Natural killer cell (primary cell): ENCODE measurements around the gene WBP2. TPM values are rescaled to one million over a fixed set of nuclear protein-coding genes. Genes with fewer than 3 reads are reported as not detected.

ENCODE experiments used
- ATAC-seq, 3 donors: fragments of 150-1000 bp in 2 of 3; fragments of 200-7000 bp in 1 of 3; cut with Tn5 transposase; 1 replicate in 1 of 3; 2 replicates in 2 of 3; pipeline ENCODE4 v1.10.0; 2021; ENCODE audit warnings: mild to moderate bottlenecking in 2 of 3, moderate library complexity in 2 of 3
- DNase-seq, 2 donors: peaks; one replicate each; pipeline versions ENCODE4 v3.0.0 to v3.0.0-alpha.2; 2013 to 2021; ENCODE audit warnings: mixed read lengths in 1 of 2
- H3K27ac ChIP-seq: one replicate; pipeline ENCODE4 v1.5.1; 2013; ENCODE audit warnings: mild to moderate bottlenecking, low read length
- H3K27me3 ChIP-seq: one replicate; pipeline ENCODE4 v1.6.1; 2013; ENCODE audit warnings: low read length; ENCODE audit not compliant: control insufficient read depth, insufficient read depth
- H3K36me3 ChIP-seq: one replicate; pipeline ENCODE4 v1.6.1; 2013; ENCODE audit warnings: low read length; ENCODE audit not compliant: control insufficient read depth, insufficient read depth
- H3K4me1 ChIP-seq: one replicate; pipeline ENCODE4 v1.6.1; 2013; ENCODE audit warnings: low read length; ENCODE audit not compliant: control insufficient read depth, insufficient read depth
- H3K4me3 ChIP-seq: one replicate; pipeline ENCODE4 v1.5.1; 2013; ENCODE audit warnings: low read length
- H3K9me3 ChIP-seq: one replicate; pipeline ENCODE4 v1.6.1; 2013; ENCODE audit warnings: low read length; ENCODE audit not compliant: control insufficient read depth, insufficient read depth
- H3K27ac Mint-ChIP-seq, 2 donors: one replicate each; pipeline ENCODE4 v1.8.0; 2022; ENCODE audit warnings: mild to moderate bottlenecking in 2 of 2, mixed read lengths in 2 of 2, moderate library complexity in 1 of 2
- H3K27me3 Mint-ChIP-seq, 2 donors: one replicate each; pipeline ENCODE4 v1.8.0; 2022; ENCODE audit warnings: low read depth in 2 of 2, mixed read lengths in 2 of 2
- H3K36me3 Mint-ChIP-seq: one replicate; pipeline ENCODE4 v1.8.0; 2022; ENCODE audit warnings: mixed read lengths
- H3K4me1 Mint-ChIP-seq, 2 donors: one replicate each; pipeline ENCODE4 v1.8.0; 2022; ENCODE audit warnings: mixed read lengths in 2 of 2
- H3K4me3 Mint-ChIP-seq: one replicate; pipeline ENCODE4 v1.8.0; 2022; ENCODE audit warnings: mild to moderate bottlenecking, moderate library complexity, mixed read lengths
- H3K9me3 Mint-ChIP-seq, 2 donors: one replicate each; pipeline ENCODE4 v1.8.0; 2022; ENCODE audit warnings: mixed read lengths in 2 of 2
- WGBS: methylation state at CpG from one replicate; pipeline ENCODE4 v1.1.7; 2013; ENCODE audit warnings: missing lambda C conversion rate; ENCODE audit not compliant: insufficient coverage; 5-methylcytosine and 5-hydroxymethylcytosine counted together
- intact Hi-C: fragments of 100-400 bp; cut with micrococcal nuclease; formaldehyde crosslinking; loops from one replicate; pipeline ENCODE4 v1.14.2; 2022
- total RNA-seq, 4 donors: library from RNA; stranded (reverse); fragments of 120-200 nt in 1 of 4; gene quantifications; one replicate each; pipeline versions ENCODE4 v1.2.3 to v1.2.4, GENCODE V29; 2013 to 2022
- TF ChIP-seq, protein P1 (sequence below): fragments of 200-600 bp; IDR thresholded peaks from one replicate; pipeline ENCODE4 v1.8.0; 2022; ENCODE audit warnings: antibody characterized with exemption

WBP2 gene
- total RNA-seq, 3 donors from 2014 or later (not counting 1 experiment from before 2014, with no cell fraction given), result 81.1 to 106 (median 95.2) TPM

GRCh38 chr17:75809631-75810111, 45.5 kb downstream of the WBP2 start:
- H3K4me3 Mint-ChIP-seq, result no peak overlapping the region
- H3K27me3 Mint-ChIP-seq, result no peaks in the 10 kb centered on the region
- H3K27ac ChIP-seq, result no peak overlapping the region

DNA sequence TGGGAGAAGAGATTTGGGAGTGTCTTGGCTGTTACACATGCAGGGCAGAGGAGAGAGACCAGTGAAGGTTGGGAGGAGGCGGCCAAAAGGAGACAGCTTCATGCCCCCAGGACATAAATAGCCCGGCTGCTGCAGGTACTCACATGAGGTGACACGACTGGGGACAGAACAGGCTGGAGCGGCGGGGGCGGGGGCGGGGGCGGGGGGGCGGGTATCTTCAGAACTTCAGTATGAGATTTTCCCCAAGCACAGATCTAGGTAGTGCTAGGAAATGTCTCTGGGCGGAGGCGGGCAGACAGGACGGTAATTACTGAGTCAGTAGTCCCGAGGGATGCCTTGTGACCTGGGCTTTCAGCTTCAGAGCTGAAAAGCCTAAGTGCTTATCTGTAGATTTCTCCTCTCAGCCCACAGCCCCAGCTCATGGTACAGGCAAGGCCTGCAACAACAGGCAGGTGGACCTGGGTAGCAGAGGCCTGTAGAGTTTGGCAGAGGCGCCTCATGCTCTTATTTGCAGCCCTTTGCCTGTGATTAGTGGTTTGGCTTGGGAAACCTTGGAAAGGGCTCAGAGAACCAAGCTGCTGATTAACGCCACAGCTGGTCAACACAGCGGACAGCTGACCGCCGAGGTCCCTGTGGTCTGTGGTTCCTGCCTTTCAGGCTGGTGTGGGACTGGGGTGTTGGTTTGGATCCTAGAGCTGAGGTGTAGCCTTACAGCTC, 46.1 kb downstream of the WBP2 start:
- ATAC-seq (no peak), DNase-seq (no peak)
- H3K4me3 ChIP-seq, result no peak overlapping the region
- intact Hi-C loops, result no loop called here
- no peak overlapping the region for H3K4me3 Mint-ChIP-seq
- no peaks in the 10 kb centered on the region for H3K4me1 ChIP-seq
- no peak overlapping the region for H3K27ac ChIP-seq
- TF ChIP-seq, protein P1, sequence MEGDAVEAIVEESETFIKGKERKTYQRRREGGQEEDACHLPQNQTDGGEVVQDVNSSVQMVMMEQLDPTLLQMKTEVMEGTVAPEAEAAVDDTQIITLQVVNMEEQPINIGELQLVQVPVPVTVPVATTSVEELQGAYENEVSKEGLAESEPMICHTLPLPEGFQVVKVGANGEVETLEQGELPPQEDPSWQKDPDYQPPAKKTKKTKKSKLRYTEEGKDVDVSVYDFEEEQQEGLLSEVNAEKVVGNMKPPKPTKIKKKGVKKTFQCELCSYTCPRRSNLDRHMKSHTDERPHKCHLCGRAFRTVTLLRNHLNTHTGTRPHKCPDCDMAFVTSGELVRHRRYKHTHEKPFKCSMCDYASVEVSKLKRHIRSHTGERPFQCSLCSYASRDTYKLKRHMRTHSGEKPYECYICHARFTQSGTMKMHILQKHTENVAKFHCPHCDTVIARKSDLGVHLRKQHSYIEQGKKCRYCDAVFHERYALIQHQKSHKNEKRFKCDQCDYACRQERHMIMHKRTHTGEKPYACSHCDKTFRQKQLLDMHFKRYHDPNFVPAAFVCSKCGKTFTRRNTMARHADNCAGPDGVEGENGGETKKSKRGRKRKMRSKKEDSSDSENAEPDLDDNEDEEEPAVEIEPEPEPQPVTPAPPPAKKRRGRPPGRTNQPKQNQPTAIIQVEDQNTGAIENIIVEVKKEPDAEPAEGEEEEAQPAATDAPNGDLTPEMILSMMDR, result no peak
- H3K36me3 ChIP-seq, result peaks cover 36% of the 10 kb centered on the region
- 88% methylated on average over 18 of the region's 18 CpGs for WGBS
- H3K9me3 ChIP-seq, result no peaks in the 10 kb centered on the region
- no peaks in the 10 kb centered on the region for H3K27me3 Mint-ChIP-seq
- H3K27me3 ChIP-seq, result no peaks in the 10 kb centered on the region
- no peaks in the 10 kb centered on the region for H3K36me3 Mint-ChIP-seq
- H3K4me1 Mint-ChIP-seq, result peaks cover 0 to 10% of the 10 kb centered on the region in 2 donors
- H3K9me3 Mint-ChIP-seq, result no peaks in the 10 kb centered on the region
- peak overlapping the region; percentile 23 to 31 for H3K27ac Mint-ChIP-seq

More at GRCh38 chr17:75809631-75810111, 45.5 kb downstream of the WBP2 start:
- H3K36me3 ChIP-seq, result peaks cover 39% of the 10 kb centered on the region
- TF ChIP-seq, protein P1, result no peak
- H3K9me3 ChIP-seq, result no peaks in the 10 kb centered on the region
- no peaks in the 10 kb centered on the region for H3K4me1 ChIP-seq
- DNase-seq, result no peak
- intact Hi-C loops, result no loop called here
- H3K27me3 ChIP-seq, result no peaks in the 10 kb centered on the region
- WGBS, result 98% methylated on average over 24 of the region's 24 CpGs
- Mint-ChIP-seq H3K4me1 (peaks cover 0 to 10% of the 10 kb centered on the region in 2 donors), H3K27ac (no peak overlapping the region), H3K36me3 (no peaks in the 10 kb centered on the region), H3K9me3 (no peaks in the 10 kb centered on the region)
- no peak overlapping the region for H3K4me3 ChIP-seq
- no peak for ATAC-seq

GRCh38 chr17:75808549-75808904, 46.6 kb downstream of the WBP2 start:
- intact Hi-C loops, result no loop called here
- Histone ChIP-seq H3K27me3 (no peaks in the 10 kb centered on the region), H3K9me3 (no peaks in the 10 kb centered on the region), H3K27ac (no peak overlapping the region), H3K36me3 (peaks cover 30% of the 10 kb centered on the region), H3K4me1 (no peaks in the 10 kb centered on the region), H3K4me3 (no peak overlapping the region)
- Mint-ChIP-seq H3K4me3 (no peak overlapping the region), H3K27me3 (no peaks in the 10 kb centered on the region), H3K9me3 (no peaks in the 10 kb centered on the region), H3K27ac (peak overlapping the region; percentile 23 to 31), H3K4me1 (peaks cover 0 to 11% of the 10 kb centered on the region in 2 donors), H3K36me3 (no peaks in the 10 kb centered on the region)
- ATAC-seq (no peak), DNase-seq (no peak)
- TF ChIP-seq, protein P1, result no peak
- WGBS, result 88% methylated on average over 4 of the region's 4 CpGs
